Skin of body (tissue), 2 donors: ENCODE measurements around the gene CTNNAL1. TPM values are rescaled to one million over a fixed set of nuclear protein-coding genes. Genes with fewer than 3 reads are reported as not detected.

Source experiments
- small RNA-seq: library from RNA; depleted of rRNA; stranded (forward); fragments of <200 nt; gene quantifications from one replicate; pipeline ENCODE3, GENCODE V24; 2014; ENCODE audit warnings: low replicate concordance
- total RNA-seq: library from RNA; depleted of rRNA; stranded (reverse); fragments of >200 nt; gene quantifications from one replicate; pipeline ENCODE4 v1.2.3, GENCODE V29; 2014

CTNNAL1 gene
- total RNA-seq, 1 donor from 2014 or later: 29.0 TPM

Small RNAs within 50 kb of the gene (small RNA-seq; reads per million reads assigned to genes)
- 8.8 reads per million, percentile 92 among the genes with 10 or more reads in this experiment for gene MIR32
- not detected for gene RF00019

Other genes starting within 250 kb of the CTNNAL1 start
- gene ACTL7B, start 157.5 kb downstream of the CTNNAL1 start, total RNA-seq: not detected
- not detected for gene ACTL7A, start 151.2 kb downstream of the CTNNAL1 start, total RNA-seq
- 25.4 TPM for gene ELP1, start 79.4 kb downstream of the CTNNAL1 start, total RNA-seq
- gene ABITRAM, start 79.1 kb downstream of the CTNNAL1 start, total RNA-seq: 10.2 TPM
- gene TMEM245, start 106.4 kb upstream of the CTNNAL1 start, total RNA-seq: 37.2 TPM
- gene FRRS1L, start 153.8 kb upstream of the CTNNAL1 start, total RNA-seq: 1.5 TPM